Endometrial microvascular endothelial cells (primary cell): ENCODE measurements around the gene TAS2R50. TPM values are rescaled to one million over a fixed set of nuclear protein-coding genes. Genes with fewer than 3 reads are reported as not detected.

Source experiments
- in situ Hi-C: cut with HindIII; loops from 2 replicates; pipeline ENCODE4 v1.10.0; 2017; ENCODE audit warnings: low sequenced_read_pairs, low pct_unique_long_range_greater_than_20kb; ENCODE audit errors: inconsistent ontology term
- total RNA-seq: library from RNA; depleted of rRNA; stranded (reverse); fragments of >200 nt; gene quantifications from one replicate; pipeline ENCODE4 v1.2.3, GENCODE V29; 2015; ENCODE audit errors: inconsistent ontology term

TAS2R50 gene
- total RNA-seq, 1 donor from 2014 or later: 0.09 TPM

DNA sequence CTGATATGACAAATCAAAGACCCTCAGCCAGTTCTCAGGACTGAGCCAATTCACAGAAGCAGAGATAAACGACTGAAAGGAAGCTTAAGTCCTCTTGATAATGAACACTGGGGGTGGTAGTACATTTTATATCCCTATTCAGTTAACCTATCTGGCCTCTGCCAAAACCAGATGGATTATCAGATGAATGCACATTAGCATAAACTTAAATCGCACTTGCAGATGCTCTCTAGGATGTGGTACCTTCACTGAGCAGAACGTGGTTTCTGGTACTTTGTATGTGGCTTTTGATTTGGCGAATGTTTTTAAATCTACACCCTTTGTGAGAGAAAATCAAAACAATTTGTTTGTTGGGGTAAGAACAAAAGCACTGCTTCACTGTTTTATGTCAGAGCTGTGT, 26.5 kb downstream of the TAS2R50 start:
- in situ Hi-C loops: no loop called here

DNA sequence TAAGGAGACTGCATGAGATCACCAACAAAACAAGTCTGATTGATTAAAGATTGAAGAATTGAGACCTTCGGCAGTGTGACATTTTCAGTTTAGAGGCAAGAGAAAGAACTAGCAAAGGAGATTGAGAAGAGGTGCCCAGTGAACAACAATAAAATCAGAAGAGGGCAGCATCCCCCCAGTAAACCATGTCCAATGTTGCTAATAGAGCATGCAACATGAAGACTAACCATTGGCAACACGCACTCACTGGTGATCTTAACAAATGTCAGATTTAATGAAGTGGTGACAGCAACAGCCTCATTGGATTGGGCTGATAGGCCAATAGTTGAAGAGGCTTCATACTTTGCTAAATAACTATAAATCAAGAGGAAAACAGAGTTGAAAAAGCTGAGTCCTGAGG, 26.9 kb downstream of the TAS2R50 start:
- in situ Hi-C loops: no loop called here

DNA sequence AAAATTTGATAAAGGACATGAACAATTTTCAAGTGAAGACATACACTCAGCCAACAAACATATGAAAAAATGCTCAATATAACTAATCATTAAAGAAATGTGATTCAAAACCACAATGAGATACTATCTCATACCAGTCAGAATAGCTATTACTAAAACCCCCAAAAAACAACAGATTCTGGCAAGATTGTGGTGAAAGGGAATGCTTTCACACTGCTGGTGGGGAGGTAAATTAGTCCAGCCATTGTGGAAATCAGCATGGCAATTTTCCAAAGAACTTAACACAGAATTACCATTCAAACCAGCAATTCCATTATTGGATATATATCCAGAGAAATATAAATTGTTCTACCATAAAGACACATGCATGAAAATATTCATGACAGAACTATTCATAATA, 29.0 kb downstream of the TAS2R50 start:
- in situ Hi-C loops: no loop called here

DNA sequence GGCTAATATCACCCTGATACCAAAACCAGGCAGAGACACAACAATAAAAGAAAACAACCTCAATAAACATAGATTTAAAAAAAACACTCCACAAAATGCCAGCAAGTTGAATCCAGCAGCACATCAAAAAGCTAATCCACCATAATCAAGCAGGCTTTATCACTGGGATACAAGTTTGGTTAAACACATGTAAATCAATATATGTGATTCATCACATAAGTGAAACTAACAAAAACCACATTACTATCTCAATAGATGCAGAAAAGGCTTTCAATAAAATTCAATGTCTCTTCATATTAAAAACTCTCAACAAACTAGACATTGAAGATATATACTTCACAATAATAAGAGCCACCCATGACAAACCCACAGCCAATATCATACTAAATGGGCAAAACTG, 30.6 kb downstream of the TAS2R50 start:
- in situ Hi-C loops: no loop called here

DNA sequence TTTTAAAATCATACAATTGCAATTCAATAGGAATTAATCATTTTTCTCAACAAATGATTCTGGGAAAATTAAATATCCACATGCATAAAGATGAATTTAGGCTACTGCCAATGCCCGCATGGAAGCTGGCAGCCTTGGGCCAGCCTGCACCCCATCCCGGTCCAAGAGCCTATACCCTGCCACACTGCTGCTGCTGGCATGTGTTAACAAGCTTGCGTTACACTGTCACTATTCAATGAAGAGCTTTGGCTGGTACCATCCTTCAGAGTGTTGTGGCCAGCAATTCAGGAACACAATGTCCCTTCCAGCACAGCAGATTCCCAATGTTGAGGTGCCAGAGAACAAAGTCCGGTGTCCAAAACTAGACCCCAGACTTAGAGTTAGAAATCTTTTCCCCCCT, 34.1 kb downstream of the TAS2R50 start:
- in situ Hi-C loops: no loop called here

DNA sequence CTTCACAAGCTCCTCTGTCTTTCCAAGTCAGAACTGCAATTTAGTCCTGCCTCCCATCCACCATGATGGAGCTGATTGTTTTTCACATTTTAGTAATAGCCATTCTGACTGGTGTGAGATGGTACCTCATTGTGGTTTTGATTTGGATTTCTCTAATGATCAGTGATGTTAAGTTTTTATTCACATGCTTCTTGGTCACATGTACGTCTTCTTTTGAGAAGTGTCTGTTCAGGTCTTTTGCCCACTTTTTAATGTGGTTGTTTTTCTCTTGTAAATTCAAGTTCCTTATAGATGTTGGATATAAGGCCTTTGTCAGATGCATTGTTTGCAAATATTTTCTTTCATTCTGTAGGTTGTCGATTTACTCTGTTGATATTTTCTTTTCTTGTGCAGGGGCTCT, 43.5 kb downstream of the TAS2R50 start:
- in situ Hi-C loops: no loop called here

DNA sequence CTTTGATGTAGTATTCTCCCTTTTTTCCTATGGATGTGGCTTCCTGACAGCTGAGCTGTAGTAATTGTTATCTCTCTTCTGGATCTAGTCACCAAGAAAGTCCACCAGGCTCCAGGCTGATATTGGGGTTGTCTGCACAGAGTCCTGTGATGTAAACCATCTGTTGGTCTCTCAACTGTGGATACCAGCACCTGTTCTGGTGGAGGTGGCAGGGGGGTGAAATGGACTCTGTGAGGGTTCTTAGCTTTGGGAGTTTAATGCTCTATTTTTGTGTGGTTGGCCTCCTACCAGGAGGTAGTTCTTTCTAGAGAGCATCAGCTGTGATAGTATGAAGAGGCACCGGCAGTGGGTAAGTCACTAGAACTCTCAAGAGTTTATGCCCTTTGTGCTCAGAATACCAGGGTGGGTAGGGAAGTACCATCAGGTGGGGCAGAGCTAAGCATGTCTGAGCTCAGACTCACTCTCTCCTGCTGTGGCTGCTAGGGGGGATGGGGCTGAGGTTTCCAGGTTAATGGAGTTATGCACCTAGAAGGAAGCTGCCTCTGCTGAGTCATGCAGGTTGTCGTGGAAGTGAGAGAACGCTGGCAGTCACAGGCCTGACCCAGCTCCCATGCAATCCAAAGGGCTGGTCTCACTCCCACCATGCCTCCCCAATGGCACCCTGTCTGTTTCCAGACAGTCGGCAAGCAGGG, 44.6 kb downstream of the TAS2R50 start:
- in situ Hi-C loops: no loop called here

DNA sequence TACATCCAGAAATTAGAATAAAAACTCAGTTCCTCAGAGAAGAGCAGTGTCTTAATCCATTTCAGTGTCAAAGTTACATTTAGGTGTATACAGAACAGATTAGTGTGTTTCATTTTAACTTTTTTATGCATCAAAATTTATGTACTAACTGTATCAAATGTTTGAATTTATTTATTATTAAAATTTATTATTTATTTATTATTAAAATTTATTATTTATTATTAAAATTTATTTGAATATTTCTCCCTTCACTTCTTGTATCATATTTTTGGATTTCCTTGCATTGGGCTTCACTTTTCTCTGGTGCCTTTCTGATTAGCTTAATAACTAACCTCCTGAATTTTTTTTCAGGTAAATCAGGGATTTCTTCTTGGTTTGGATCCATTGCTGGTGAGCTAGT, 45.3 kb downstream of the TAS2R50 start:
- in situ Hi-C loops: no loop called here

GRCh38 chr12:10940389-10940788, 46.3 kb downstream of the TAS2R50 start:
- in situ Hi-C loops: no loop called here

DNA sequence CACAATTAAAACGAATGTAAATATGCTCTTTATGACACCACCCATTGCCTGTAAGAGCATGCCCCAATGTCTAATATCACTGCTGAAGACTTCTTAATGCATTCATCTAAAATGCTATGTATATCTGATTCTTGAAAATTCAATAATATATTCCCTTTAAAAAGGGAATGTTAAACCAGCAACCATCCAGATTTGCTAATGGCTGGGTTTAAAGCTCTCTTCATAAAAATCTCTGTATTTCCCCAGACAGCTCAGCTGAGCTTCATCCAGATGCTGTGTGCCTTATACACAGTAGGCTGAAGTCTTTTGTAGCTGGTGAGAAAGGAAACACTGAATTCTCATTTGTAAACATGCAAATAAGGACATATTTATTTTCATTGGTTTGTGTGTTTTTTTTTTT, 47.5 kb downstream of the TAS2R50 start, which contains the start of gene TAS2R14:
Gene TAS2R14, minus strand, starts transcription at position 101 of the 400 bp plus-strand sequence. Its CDS starts 56 bp downstream, at position 45.
- in situ Hi-C loops: no loop called here

- in situ Hi-C loops: no loop called here
Measured at GRCh38 chr12:10936506-10936905, 50.2 kb downstream of the TAS2R50 start.

Other genes starting within 250 kb of the TAS2R50 start
- not detected for gene TAS2R7, start 184.3 kb downstream of the TAS2R50 start, total RNA-seq
- gene TAS2R8, start 179.6 kb downstream of the TAS2R50 start, total RNA-seq: not detected
- gene TAS2R9, start 176.7 kb downstream of the TAS2R50 start, total RNA-seq: not detected
- gene TAS2R10, start 160.6 kb downstream of the TAS2R50 start, total RNA-seq: not detected
- not detected for gene PRR4, start 137.4 kb downstream of the TAS2R50 start, total RNA-seq
- gene PRH1, start 102.7 kb downstream of the TAS2R50 start, total RNA-seq: 11.5 TPM
- 0.09 TPM for gene TAS2R13, start 77.3 kb downstream of the TAS2R50 start, total RNA-seq
- not detected for gene PRH2, start 57.7 kb downstream of the TAS2R50 start, total RNA-seq
- gene TAS2R14, start 47.6 kb downstream of the TAS2R50 start, total RNA-seq: 0.09 TPM
- gene TAS2R20, start 11.4 kb upstream of the TAS2R50 start, total RNA-seq: 0.65 TPM
- gene TAS2R19, start 35.7 kb upstream of the TAS2R50 start, total RNA-seq: 0.19 TPM
- not detected for gene TAS2R31, start 44.5 kb upstream of the TAS2R50 start, total RNA-seq
- gene TAS2R46, start 75.4 kb upstream of the TAS2R50 start, total RNA-seq: 0.46 TPM
- gene TAS2R43, start 105.4 kb upstream of the TAS2R50 start, total RNA-seq: not detected
- gene TAS2R30, start 147.7 kb upstream of the TAS2R50 start, total RNA-seq: 0.56 TPM
- 6.3 TPM for gene SMIM10L1, start 184.3 kb upstream of the TAS2R50 start, total RNA-seq
- gene TAS2R42, start 200.0 kb upstream of the TAS2R50 start, total RNA-seq: not detected